HG03103 (cell line): ENCODE data around the gene IGFALS.
A peak's percentile ranks its signal among the peaks of the same experiment; 100 is the strongest.

Source experiments
- ATAC-seq: cut with Tn5 transposase; IDR thresholded peaks from one replicate; pipeline ENCODE4 v1.9.1; 2021; ENCODE audit warnings: low read depth; ENCODE audit not compliant: unreplicated experiment

IGFALS gene

DNA sequence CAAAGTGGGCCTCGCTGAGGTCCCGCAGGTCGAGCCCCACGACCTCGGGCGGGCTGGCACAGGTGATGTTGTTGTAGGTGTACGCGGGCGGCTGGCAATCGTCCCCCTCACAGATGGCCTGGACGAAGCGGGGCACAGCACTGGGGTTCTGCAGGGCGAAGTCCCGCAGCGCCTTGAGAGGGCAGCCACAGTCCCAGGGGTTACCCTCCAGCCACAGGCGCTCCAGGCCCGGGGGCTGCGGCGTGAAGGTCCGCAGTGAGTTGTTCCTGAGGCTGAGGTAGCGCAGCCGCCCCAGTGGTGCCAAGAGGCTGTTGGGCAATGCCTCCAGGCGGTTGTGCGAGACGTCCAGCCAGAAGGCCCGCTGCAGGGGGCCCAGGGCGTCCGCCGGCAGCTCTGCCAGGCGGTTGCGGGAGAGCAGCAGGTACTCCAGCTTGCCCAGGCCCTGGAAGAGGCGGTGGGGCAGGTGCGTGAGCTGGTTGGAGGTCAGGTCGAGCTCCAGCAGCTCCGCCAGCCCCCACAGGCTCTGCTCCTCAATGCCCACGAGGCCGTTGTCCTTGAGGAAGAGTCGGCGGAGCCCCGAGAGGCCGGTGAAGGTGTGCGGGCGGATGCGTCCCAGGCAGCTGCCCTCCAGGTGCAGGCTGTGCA lies 2.8 kb downstream of the IGFALS start:
- no peak for ATAC-seq

DNA sequence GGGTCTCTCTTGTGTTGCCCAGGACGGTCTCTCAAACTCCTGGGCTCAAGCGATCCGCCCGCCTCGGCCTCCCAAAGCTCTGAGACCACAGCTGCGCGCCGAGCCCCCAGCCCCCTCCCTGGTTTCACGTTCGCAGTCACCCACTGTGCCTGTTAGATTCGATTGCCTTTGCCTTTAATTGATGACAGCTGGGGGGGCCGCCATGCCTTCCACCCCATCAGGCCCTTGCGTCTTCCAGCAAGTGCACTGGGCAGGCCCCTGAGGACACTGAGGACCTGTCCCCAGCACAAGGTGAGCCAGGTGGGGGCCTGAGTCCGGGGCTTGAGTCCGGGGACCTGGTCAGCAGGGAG lies 3.3 kb downstream of the IGFALS start:
- ATAC-seq, result no peak

DNA sequence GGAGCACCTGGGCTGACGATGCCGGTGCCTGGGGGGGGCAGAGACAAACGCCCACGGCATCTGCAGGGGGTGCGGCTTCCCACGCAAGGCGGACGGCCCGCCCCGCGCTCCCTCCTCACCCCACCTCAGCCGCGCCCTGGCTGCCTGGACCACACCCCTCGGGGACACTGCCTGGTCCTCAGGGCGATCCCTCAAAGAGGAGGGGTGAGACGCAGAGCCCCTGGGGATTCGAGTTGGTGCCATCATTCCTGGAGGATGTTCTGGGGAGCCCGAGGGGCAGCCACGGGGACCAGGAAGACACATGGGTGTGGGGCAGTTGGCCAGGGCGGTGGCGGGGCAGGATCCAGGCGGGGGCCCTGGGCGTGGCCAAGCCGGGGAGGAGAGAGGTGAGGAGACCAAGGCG lies 3.9 kb downstream of the IGFALS start:
- no peak for ATAC-seq

DNA sequence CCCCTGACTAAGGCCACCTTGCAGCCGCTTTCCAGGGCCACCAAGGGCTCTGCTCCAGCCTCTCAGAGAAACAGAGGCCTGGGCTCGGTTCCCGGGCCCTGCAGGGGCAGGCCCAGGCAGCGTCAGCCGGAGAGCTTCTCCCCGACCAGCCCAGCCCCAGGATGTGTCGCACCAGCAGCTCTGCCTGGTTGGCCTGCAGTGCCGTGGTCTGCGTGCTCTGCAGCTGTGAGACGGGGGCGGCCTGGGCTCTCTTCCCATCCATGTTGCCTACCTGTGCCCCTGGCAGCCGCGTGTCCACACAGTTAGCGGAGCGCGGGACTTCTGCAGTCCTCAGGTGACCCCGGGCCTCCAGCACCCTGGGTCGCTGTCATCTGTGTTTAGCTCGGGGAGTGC lies 4.8 kb downstream of the IGFALS start:
- ATAC-seq, result no peak

DNA sequence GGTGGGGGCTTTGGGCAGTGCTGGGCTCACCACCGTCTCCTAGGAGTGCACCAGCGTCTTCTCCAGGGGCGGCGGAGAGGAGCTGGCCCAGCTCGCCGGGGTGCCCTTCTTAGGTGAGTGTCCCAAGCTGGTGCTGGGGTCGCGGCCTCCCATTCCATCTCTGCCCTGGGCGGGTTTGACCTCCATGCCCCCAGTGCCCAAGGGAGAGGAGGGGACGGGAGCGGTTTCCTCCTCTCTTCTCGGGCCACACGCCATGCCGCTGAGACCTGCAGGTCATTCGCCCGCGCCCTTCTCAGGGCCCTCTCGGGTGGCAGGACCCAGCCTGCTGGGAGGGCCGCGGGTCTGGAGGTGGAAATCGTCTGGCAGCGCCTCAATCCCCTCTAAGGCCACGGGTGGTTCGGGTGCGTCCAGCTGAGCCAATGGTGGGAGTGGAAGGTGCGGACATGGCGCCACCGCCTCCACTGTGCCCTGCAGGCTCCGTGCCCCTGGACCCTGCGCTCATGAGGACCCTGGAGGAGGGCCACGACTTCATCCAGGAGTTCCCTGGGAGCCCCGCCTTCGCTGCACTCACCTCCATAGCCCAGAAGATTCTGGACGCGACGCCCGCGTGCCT lies 5.3 kb downstream of the IGFALS start:
- ATAC-seq, result no peak

DNA sequence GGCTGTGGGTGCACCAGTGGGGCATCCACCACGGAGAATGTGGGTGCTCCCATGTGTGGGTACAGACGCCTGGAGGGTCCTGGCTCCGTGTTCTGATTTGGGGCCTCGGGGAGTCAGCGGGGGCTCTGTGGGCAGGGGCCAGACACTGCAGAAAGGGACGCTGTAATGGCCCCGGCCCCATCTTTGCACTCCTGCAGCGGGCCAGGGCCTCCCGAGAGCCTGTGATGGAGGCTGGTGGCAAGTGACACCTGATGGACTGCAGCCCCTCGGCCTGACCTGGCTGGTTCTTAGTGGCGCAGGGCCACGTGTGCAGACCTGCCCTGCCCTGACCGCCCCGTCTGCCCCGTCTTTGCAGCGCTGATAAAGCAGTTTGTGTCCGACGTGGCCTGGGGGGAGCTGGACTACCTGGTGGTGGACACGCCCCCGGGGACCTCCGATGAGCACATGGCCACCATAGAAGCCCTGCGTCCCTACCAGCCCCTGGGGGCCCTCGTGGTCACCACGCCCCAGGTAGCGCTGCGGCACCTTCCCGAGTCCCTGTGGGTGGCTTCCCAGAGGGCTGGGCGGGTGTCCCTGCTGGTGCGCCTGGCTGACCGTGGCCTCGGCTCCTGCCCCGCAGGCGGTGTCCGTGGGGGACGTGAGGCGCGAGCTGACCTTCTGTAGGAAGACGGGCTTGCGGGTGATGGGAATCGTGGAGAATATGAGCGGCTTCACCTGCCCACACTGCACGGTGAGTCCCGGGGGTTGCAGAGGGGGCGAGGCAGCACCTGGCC lies 6.0 kb downstream of the IGFALS start:
- no peak for ATAC-seq

DNA sequence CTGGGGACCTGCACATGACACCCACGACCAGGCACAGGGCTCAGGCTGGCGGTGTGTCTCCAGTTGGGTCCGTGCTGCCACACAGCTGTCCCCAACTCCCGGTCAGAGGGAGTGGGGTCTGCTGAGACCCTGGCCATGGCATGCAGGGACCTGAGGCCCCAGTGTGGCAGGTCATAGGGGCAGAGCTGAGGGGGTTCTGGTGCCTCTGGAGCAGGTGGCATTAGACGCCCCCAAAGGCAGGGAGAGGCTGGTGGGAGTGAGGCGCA lies 6.5 kb downstream of the IGFALS start:
- ATAC-seq, result no peak

DNA sequence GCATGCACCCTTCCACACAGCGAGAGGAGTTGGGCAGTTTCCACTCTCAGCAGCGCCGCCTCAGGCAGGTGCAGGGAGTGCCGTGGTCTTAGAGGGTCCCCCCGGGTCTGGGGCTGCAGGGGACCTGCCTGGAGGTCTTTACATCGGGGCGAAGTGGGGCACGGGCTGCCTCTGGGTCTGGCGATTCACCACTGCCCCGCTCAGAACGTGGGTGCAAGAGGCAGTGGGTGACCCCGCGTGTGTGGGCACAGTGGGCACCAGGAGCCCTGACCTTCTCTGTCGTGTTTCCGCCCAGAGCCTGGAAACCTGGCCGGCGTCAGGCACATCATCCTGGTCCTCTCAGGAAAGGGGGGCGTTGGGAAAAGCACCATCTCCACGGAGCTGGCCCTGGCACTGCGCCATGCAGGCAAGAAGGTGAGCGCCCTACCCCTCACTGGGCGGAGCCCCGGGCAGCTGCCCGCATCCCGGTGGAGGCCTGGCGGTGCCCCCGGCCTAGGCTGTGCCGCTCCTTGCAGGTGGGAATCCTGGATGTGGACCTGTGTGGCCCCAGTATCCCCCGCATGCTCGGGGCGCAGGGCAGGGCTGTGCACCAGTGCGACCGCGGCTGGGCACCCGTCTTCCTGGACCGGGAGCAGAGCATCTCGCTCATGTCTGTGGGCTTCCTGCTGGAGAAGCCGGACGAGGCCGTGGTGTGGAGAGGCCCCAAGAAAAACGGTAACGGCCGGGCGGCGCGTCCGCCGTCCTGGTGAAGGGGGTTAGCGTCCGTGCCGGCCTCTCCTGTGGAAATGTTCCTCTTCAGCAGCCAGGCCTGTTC lies 7.1 kb downstream of the IGFALS start:
- ATAC-seq, result no peak

DNA sequence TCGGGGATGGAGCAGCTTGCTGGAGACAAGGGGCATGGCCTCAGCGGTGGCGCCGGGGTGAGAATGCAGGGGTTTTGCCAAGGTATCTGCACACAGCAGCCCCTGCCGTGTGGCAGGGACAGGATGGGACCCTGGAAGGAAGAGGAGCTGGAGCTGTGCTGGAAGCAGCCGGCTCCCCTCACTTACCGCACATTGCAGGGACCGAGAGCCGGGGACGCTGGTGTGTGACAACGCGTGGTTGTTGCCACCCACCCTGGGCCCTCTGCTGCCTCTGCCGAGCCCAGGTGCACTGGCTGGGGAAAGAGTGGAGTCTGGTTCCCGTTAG lies 7.7 kb downstream of the IGFALS start:
- ATAC-seq, result no peak

DNA sequence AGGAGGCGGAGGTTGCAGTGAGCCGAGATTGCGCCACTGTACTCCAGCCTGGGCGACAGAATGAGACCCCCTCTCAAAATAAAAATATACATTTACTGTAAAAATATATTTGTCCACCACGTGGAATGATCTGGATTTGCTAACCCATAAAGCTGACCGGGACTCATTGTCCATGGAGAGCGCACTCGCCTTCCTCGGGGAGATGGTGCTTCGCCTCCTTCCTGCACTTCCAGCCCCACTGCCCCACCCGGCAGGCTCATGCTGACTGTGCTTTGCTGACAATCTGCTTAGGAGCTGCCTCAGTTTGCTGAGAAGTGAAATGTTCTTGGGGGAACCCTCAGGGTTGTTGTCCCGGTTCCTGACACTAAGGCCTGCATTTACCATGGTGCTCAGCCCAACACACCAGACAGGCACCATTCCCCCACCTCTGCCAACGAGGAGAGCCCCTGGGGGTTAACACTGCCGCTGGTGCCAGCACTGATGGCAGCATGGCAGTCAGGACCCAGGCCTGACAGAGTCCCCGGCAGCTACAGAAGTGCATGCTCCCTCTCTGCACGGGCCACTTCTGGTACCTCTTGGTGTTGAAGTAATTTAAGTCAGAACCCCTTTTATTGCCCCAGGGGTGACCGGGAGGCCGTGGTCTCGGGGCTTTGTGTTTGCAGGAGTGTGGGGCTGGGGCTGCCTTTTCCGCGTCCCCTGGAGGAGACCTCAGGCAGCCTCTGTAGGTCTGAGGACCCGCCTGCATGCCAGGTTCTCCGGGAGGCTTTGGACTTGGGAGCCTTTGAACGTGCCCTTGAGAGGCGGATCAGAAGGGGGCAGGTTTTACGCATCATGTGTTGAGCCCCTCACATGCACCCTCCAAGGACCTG lies 8.3 kb downstream of the IGFALS start:
- no peak for ATAC-seq

DNA sequence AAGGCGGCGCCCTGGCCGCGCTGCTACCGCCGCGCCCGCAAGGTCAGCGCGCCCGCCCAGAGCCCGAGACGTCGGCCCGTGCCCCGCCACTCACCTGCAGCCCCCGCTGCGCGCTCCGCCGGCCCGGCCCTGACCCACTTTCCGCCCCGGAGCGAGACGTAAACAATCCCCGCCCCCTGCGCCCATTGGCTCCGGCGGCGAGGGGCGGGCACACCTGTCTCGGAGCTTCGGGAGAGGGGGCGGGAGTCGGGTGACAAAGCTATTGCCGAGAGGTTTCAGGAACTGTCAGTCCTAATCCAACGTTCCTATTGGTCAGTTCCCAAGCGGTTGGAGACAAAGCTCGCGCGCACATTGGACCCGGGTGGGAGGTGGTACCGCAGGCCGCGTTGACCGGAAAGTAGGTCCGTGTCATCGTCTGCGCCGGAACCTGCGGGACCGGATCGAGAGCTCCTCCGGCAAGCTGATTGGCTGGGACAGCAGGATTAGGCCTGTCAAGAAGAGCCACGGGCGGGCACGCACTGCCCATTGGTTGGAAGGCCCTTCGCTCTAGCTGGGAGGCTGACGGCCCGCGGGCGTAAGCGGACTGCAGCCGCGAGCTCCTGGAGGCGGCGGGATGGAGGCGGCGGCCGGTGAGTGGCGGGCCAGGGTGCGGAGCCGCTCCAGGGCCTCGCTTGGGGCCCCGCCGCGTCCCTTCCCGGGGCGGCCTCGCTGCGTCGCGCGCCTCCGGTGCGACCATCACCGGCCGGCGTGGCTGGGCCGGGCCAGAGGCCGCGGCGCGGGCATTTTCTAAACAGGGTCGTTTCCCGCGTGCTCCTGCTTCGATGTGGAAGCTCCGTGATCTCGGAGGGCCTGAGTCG lies 10.9 kb downstream of the IGFALS start, which contains the start of the genes NUBP2 and SPSB3:
Gene NUBP2, plus strand, starts transcription at position 553 of the 857 bp plus-strand sequence. Its CDS starts 61 bp downstream, at position 614.
Gene SPSB3, minus strand, starts transcription at position 164 of the 857 bp plus-strand sequence. CDS start 1,088 bp downstream, outside the sequence.
- peak; percentile 76 for ATAC-seq

DNA sequence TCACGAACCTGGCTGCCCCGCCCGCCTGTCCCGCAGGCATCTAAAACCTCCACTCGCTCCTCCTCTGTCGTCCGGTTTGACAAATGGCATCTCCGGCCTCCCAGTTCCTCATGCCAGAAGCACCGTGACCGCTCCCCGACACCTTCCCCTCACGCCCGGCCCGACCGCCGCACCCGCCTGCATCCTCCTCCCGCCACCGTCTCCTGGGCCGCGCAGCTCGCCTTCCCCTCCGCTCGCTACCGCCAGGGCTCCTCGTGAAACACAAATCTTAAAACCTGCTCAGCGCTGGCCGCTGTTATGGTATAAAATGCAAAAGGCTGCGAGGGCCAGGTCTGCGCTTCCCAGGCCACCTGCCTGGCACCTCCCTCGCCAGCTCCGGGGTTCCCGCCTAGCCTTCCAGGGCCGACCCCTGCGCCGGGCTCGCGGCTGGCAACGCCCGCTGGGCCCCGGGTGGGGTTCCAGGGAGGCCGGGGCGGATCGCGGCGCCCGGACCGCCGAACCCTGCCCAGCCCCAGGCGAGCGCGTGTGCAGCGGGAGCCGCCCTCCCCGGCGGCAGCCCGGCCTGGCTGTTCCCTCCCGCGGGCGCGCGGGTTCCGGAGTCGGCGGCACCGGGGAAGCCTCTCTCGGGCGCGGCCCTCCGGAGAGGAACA lies 11.6 kb downstream of the IGFALS start:
- ATAC-seq, result peak; percentile 0

DNA sequence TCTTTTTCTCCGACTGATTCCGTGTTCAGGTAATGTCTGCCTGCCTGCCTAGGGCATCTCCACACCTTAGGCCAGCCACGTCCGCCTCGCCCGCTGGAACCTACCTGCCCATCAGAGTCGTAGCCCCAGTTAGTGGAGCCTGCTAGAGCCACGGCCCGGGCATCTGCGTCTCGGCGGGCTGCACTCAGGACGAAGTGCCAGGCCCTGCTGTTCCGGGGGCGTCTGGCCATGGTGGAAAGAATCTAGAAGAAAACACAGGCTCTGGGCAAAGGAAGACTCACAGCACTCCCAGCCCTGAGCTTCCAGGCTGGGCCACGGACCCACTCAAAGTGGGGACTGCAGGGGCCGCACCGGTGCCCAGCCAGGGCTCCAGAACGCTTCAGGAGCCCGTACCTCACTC lies 12.3 kb downstream of the IGFALS start:
- ATAC-seq, result no peak

DNA sequence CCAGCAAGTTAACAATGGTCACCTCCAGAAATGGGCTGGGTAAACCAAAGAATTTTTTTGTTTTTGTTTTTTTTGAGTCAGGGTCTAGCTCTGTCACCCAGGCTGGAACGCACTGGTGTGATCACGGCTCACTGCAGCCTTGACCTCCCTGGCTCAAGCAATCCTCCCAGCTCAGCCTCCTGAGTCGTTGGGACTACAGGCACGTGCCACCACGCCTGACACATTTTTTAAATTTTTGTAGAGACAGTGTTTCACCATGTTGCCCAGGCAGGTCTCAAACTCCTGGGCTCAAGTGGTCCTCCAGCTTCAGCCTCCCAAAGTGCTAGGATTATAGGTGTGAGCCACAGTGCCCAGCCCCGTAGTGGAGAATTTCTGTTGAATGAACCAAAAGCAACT lies 12.8 kb downstream of the IGFALS start:
- no peak for ATAC-seq

DNA sequence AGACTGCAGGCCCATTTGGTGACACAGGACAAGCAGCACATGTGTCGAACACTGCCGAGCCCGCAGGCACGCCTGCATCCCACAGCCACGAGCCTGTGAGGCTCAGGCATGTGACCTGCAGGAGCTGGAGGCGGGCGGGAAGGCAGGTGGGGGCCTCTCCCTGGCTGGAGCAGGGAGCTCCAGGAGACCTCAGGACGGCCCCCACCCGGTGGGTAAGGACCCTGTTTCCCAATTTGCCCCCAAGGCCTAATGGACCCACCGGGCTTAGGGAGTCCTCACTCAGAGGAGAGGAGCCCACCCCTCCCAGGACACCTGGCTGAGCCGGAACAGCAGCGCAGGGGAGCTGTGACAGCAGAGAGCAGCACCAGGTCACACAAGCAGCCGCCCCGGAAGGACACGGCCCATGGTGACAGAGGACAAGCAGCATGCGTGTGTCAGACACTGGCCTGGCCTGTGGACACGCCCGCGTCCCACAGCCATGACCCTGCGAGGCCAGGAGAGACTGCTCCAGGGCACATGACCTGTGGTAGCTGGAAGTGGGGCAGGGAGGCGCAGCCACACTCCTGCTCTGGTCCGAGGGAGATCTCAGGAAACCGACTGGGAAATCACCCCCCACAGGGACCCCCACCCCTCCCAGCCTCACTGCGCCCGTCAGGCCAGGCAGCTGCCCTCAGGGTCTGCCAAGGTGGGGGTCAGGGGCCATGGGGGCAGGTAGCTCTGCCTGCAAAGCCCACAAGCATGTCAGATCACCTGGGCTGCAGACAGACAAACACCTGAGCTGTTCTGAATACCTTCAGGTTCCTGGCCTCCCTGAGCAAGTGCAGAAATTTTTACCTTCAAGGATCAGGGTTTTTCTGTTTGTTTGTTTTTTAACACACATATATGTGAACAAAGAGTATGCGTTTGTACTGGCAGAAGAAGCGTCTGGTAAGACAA lies 13.5 kb downstream of the IGFALS start:
- ATAC-seq, result no peak

DNA sequence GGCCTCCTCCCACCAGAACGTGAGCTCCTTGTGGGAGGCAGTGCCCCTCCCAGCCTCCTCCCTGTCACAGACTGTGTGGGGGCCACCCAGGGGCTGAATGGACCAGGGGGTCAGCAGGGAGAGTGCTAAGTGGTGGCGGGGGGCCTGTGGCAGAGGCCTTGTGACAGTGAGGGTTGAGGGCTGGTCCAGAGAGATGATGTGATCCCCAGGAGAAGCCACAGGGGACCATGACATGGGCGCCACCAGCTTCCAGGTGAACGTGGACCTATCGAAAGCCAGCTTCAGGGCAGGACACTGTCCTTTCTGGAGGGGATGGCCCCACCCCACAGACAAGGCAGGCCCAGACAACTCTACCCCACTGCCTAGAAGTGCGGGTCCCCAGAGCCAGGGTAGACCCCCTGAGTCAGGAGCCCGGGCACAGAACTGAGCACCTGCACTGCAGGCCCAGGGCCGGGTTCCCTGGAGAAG lies 14.2 kb downstream of the IGFALS start:
- ATAC-seq, result no peak

DNA sequence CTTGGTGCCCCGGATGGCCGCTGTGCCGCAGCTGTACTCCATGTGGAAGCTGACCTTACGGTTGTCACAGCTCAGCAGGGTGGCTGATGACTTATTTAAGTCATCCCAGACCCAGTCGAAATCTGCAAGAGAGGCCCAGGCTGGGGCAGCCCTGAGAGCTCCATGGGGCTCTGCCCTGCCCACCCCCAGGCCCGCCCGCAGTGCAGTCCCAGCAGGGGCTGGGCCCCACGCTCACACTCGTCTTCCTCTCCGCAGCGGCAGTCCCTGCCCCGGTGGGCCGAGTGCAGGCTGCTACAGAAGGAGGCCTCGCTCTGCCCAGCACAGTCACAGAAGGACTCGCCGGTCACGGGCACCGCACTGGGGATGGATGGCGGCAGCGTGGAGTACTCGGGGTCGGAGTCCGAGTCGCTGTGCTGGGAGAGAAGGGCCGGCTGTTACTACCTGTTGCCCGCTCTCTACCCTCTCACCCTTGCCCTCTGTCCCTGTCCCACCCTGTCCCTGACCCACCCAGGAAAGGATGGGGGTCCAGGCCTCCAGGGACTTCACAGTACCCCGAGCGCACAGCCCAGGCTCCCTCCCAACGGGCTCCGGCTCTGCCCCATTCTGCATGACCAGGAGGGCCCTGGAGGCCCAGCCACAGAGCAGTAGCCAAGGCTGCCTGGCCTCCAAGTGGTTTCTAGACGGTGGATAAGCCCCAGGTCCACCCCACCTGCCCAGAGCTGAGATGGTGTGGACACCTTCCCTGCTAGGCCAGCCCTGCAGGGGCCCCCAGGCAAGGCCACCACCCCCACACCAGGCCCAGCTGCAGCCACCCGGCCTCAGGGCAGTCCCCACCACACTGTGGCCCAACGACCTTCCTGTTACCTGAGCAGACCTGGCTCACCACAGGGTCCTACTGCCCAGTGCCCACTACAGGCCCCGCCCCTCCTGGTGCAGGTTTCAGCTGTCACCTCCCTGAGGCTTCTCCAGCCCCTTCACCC lies 15.0 kb downstream of the IGFALS start:
- no peak for ATAC-seq
